HCT116 (cell line): Measurements from ENCODE around the gene KTN1. TPM values are rescaled to one million over a fixed set of nuclear protein-coding genes. Genes with fewer than 3 reads are reported as not detected.

ENCODE experiments used
- total RNA-seq: library from RNA; stranded (reverse); gene quantifications from one replicate; pipeline ENCODE4 v1.2.1, GENCODE V29; 2021; ENCODE audit not compliant: unreplicated experiment

Gene KTN1
- total RNA-seq, 1 experiment from 2014 or later, result 105 TPM

Other genes starting within 250 kb of the KTN1 start
- 9.9 TPM for gene ATG14, start 168.4 kb upstream of the KTN1 start, total RNA-seq
- gene TBPL2, start 139.6 kb upstream of the KTN1 start, total RNA-seq, result not detected